Activated T-helper 9 cell treated with anti-CD3 and anti-CD28 coated beads, Interleukin-2, amount 50 U/mL, for 16 hours (primary cell): ENCODE data around the gene PCDH9.
"Not testable (repeated sequence)": the region's sequence is repeated elsewhere in the genome, so short reads cannot be mapped to it uniquely, and the experiment has no call there.

Experiments
- DNase-seq: peaks from one replicate; pipeline ENCODE4 v3.0.0-alpha.2; 2020; ENCODE audit warnings: low read depth

The PCDH9 gene

GRCh38 chr13:66259426-66259825 is 970.7 kb downstream of the PCDH9 start:
- not testable (repeated sequence) for DNase-seq
